NCI-H524 (cell line): ENCODE measurements around the gene LAPTM5.
"Not testable (repeated sequence)": the region's sequence is repeated elsewhere in the genome, so short reads cannot be mapped to it uniquely, and the experiment has no call there.

Source experiments
- DNase-seq, 2 experiments: peaks; one replicate each; lab custom pipeline; 2025; lab: John Stamatoyannopoulos, UW

LAPTM5 gene

DNA sequence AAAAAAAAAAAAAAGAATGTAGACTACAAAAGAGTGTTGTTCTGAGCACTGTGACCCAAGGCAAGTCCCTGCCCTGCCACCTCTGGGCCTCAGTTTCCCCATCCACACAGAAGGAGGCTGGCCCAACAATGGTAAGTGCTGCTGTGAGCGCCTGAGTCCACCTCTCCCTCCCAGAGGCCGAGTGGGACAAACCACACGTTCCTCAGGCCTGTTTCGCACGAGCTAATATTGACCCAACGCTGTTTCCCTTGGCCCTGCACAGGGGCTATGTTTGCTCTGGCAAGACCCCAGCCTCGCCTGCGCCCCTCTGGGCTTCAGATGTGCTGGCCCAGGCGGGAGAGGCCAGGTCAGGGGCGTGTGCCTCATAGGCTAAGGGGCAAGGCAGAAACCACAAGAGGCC lies 12.6 kb upstream of the LAPTM5 start:
- DNase-seq, result no peak

DNA sequence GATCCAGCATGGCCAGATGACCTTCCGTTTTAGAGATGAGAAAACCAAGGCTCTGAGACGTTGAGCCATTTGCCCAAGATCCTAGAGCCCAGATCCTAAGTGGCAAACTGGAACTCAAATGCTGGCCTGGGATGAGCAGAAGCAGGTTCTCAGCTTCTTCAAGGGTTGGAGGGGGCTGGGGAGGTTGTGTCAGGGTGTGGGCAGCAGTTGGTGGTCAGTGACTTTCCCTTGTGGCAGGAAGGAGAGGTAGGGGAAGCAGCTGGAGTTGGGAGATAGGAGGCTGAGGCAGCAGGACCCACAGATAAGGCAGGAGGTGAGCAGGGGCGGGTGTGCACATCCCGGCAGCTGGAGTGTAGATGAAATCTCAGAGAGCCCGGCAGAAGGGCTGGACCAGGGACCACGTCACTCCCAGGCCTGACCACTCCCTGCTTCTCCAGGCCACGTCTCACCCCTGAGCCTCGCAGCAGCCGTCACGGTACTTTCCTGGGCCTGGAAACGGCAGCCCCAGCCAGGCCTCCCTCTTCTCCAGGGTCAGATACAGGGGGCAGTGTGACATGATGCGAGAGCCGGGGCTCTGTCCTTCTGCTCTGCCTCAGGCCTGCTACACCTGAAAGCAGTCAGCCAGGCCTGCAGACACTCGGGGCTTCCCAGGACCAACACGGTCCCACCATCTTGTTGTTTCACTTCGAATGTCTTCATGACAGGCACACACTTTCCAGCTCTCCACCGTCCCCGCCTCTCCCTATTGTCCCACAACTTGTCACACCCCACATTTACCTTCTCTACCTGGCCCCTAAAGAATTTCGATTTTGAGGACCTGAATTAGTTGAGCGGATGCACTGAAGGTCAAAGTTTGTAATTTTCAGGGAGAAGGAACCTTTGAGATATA lies 11.5 kb upstream of the LAPTM5 start:
- no peak for DNase-seq

DNA sequence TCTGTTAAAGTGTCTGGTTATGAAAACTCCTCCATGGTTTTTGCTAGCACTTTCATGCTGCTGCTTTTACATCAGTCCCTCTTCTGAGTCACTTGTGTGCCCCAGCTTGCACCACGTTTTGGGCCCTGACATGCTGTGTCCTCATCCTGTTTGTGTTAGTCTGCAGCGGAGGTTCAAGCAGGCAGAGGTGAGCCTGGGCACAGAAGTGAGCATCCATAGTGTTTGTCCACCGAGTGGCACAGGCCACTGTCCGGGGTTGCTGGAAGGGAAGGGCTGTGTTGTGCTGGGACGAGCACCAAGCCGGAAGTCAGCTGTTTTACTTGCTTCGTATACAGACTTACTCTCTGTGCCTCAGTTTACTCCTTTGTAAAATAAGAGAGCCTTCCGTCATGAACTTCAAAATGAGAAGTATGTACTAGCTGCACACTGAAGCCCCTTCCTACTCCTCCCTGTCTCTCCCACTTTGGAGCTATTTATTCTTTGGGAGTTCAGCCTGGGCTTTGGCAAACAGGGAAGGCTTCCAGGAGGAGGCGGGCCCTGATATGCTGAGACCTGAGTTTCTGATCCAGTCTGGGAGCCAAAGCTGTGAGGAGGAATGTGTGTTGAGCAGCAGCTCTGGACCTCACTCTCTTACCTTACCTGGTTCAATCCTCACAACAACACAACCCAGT lies 10.7 kb upstream of the LAPTM5 start:
- no peak for DNase-seq

DNA sequence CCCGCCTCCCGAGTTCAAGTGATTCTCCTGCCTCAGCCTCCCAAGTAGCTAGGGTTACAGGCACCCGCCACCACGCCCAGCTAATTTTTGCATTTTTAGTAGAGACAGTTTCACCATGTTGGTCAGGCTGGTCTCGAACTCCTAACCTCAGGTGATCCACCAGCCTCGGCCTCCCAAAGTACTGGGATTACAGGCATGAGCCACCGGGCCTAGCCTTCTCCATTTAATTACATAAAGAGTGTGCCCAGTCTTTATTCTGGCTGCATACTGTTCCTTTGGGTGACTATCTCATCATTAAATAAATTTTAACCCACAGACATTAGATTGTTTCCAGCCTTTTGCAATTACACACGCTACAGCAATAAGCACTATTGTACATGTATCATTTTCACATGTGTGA lies 9.4 kb upstream of the LAPTM5 start:
- not testable (repeated sequence) for DNase-seq

DNA sequence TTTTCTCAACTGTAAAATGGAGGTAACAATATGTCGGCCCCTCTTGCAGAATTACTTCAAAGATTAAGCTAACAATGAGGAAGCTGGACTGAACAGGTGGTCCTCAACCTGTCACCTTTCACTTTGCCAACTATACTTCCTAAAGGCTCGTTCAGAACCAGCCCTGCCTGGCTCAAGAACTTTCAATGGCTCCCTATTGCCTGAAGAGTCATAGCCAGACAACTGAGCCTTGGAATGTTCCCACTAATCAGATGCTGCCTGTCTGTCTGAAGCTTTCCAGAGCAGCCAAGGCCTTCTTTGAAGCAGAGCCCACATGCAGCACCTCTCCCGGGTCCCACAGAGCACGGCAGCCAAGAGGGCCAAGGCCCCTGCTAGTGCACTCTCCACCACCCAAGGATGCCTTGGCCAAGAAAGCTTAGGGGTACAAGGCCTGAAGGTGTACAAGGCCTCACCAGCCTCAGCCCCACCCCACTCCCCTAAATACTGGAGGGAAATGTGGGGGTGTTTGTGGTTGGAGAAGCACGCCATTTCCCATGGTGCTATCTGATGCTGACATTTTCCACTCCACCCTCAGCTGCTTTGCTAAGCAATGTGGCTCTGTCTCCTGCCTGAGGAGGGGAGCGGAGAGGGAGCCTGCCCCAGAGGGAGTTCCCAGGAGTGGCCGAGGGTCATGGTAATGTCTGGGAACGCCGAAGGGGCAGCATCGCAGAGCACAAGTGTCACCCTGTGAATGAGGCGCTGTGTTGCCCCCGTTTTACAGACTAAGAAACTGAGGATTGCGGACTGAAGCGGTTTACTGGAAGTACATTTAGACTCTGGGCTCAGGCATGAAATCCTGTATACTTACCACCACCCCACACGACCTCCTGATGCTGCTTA lies 8.2 kb upstream of the LAPTM5 start:
- DNase-seq, result no peak

DNA sequence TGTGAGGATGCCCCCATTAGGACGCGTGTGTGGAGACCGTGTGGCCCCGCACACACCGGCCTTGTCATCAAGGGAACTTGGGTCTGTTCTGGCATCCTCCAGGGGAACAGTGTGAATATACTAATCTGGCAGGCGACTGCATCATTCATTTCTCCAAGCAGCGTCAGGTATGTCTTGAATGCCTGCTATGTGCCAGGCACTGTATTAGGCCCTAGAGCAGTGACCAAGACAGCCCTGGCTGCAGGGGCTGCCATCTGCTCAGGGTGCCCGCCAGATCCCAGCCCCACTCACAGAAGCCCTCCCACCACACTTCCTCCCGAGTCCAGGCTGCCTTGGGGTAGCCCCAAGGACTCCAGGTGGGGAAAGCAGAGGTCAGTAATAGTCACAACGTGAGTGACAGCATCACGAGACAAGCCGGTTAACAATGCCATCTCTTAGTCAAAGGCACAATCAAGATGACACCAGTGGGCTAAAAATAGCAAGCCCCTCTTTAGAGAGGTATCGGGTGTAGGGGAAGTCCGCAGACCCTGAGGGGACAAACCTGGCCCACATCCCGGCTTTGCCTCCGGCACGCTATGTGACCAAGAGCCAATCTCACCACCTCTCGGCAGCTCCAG lies 7.5 kb upstream of the LAPTM5 start:
- no peak for DNase-seq

DNA sequence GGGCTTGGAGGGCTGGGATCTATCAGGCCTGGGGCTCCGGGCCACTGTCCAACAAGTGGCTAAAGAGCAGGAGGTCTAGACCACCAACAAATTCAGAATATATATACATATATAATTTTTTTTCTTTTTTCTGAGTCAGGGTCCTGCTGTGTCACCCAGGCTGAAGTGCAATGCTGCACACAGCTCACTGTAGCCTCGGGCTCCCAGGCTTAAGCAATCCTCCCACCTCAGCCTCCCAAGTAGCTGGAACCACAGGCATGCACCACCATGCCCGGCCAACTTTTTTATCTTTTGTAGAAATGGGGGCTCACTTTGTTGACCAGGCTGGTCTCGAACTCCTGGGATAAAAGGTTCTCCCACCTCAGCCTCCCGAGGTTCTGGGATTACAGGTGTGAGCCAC lies 6.8 kb upstream of the LAPTM5 start:
- no peak for DNase-seq

DNA sequence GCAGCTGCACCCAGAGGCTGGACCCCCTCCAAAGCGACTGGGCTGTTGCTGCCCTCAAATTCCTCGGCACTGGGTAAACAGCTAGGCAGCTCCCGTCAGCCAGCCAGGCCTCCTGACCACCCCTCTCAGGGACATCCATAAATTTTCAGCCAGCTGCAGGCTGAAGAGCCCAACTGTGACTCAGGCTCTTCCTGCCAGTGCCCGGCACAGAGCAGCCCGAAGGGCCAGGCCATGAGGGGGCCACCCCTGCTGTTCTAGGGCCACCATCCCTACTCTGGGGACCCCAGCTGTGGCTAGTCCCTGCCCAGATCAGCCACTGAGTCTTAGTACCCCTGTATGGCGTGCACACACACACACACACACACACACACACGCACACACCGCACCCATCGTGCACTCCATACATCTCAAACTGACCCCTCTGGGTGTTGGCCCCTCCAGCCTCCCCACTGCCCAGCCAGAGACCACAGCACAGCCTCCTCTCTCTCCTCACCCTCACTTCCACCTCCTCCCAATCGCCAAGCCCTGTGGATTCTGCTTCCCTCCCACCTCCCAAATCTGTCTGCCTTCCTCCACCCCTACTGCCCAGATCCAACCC lies 6.2 kb upstream of the LAPTM5 start:
- DNase-seq, result no peak

DNA sequence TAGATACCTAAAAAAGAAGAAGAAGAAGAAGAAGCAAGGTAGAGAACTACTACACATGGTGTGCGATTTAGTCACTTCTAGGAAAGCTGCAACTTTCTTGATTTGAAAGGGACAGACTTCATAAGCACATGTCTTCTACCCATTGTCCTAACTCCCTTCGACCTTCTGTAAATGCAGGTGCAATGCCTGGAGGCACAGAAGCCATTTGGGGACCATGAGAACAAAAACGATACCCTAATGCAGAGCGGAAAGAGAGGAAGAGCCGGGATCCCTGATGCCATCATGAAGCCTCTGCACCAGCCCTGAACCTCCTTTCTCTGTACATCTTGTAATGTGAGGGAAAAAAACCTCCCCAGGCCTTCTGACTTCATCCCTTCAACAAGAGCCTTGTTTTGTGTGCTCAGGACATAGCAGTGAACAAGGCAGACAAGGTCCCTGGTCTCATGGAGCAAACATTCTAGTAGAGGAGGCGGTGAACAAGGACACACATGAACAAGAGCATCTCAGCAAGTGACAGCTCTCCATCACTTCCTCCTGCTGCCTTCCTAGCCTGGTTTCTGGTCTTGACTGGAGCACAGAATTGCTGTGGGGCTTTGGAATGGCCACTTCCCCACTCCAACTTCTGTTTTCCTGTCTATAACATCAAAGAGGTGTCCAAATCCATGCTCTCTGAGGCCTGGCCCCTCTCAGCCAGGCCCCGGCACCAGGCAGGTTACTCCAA lies 5.5 kb upstream of the LAPTM5 start:
- no peak for DNase-seq

DNA sequence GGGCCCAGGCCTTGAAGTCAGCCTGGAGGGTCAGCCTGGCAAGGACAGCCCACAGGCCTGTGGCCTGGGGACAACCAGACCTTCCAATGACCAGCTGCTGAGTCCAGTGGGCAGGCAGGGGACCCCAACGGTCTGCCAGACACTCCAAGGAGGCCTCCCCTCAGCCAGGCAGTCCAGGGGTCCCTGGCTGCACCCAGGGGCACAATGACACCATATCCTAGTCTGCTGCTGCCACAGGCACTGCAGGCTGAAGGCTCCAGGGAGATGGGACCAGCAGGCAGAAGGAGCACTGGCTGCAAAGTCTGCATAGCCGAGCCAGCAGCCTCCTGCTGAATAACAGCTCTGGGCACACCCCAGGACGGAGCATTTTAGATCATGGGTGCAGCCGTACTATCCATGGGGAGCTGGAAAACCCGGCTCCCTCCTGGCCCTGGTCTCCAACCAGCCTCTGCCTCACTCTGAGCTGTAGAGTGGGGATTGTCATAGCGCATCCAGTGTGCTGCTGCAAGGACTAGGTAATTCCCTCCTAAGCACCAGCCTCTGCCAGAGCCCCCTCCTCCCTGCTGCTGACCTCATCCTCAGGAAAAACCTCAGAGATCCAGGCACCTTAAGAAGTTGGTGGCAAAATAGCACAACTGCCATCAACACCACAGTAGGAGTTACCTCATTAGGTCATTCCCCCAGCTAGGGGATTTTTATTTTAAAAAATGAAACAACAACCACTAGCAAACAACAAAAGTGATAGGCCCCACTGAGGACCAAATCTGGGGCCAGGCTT lies 4.8 kb upstream of the LAPTM5 start:
- DNase-seq, result no peak

DNA sequence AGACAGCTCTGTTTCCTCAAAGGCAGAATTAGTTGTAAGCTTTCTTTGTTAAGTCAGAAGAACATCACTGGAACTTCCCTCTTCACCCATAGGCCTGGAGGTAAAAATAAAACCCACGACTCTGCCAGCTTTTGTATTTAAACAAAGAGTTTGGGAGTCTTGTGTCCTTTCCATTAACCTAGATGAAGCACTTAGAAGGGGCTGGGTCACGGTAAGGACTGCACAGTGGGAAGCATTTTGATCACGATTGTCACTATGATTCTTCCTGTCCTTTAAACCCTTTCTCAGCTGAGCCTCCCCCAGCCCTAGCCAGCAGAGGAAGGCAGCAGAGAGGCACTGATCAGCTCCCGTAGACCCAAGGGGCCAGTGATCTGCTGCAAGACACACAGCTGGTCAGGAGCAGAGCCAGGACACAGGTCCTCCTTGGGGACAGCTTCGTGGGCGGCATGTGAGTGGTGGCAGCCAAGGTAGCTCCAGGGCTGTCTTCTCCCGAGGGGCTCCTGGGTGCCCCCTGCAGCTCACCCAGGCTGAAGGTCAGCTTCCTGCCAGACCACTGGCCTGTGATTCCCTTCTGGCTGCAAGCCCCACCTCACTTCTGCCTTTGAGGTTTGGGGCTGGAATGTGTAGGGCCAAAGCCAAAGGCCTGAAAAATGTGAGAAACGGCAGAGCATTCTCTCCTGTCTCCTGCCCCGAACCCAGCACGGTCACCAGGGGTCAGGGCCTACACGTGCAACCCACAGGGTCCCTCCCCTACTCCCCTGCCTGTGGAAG lies 4.0 kb upstream of the LAPTM5 start:
- DNase-seq, result no peak

DNA sequence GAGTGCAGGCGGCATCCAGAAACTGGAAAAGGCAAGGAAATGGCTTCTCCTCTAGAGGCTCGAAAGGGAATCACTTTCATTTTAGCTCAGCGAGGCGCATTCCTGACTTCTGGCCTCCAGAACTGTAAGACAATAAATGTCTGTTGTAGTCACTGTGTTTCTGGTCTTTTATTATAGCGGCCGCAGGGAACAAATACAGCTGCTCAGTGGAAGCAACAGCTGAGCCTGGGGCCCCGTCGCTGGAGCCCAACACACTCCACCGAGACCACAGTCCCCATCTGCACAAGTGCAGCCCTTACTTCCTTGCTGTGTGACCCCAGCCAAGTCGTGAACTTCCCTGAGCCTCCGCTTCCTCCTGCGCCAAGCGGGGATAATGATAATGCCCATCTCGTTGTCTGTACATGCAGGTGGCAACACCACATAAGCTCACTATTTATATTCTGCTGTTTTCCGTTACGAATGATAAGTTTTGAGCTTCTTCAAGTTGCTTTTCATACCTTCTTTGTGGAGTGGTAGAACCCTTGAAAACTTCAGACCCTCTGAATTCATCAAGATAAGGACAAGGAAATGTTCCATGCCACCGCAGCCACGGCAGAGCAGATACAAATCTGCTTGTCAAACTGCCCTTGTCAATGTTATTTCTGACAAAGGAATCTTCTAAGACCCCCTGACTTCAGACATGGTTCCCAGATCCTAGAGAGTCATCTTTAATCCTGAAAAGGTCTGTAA lies 3.2 kb upstream of the LAPTM5 start:
- DNase-seq, result no peak

DNA sequence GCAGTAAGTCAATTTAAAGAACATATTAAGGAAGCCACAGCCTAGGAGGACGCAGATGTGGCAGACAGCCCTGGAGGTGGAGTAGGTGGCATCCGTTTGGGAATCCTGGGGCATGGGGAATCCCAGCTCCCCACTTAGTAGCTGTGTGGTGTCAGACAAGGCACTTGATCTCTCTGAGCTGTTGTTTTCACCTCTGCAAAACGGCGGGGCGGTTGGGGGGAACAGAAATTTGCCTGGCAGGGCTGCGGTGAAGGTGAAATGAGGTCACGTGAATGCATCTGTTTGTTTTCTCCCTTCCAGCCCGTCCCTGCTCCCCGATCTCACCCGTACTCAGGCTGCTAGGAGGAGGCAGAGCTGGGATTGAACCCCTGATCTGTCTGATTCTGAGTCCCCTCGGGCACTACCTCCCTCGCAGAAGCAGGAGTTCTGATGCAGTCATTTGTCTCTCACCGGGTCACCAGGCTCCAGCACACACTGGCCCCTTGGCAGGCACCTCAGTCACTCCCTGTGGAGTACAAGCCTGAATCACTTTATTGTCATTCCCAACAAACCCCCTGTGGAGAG lies 2.2 kb upstream of the LAPTM5 start:
- no peak for DNase-seq

DNA sequence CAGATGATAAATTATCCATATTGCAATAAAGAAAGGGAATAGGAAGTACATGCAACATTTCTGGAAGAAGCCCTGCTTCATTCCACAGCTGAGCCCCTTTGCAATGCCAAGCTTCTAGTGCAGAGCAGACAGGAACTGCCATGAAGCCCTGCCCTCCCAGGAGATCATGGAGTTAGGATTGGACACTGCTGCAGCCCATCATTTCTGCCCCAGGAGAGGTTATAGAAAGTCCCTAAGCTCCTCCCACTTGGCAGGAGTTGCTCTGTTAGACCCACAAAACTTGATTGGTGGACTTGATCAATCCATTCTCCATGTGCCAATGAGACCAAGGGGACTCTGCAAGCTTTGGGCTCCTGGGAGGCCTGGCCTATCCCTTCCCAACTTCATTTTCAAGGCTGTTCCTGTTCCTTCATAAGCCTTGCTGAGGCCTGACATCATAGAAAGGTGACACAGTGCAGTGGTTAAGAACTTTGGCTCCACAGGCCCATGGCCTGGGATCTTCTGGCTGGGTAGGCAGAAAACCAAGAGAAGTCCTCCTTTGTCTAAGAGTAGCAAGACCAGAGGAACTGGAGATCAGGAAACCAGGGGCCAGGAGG lies 1.3 kb upstream of the LAPTM5 start:
- DNase-seq, result no peak

DNA sequence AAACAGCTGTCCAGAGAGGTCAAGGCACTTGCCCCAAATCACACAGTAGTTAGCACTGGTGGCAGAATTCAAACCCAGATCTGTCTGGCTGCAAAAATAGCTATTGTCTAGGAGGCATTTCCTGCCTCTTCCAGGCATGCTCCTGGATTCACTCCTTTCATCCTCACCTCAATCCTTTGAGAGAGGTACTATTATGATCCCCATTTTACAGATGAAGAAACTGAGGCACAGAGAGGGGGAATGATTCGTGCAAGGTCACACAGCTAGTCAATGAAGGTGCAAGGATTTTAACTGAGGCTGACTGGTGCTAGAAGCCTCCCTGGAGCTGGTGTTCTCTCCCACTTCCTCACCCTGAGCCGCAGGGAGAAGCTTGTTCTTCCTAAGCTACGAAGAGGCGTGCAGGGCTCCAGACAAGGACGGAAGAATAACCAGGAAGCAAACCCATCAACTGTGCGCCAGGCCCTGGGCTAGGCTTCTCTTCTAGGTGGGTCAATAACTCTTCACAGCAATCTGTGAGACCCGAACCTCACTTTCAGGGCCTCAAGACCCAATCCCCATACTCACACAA lies 631 bp upstream of the LAPTM5 start:
- no peak for DNase-seq

DNA sequence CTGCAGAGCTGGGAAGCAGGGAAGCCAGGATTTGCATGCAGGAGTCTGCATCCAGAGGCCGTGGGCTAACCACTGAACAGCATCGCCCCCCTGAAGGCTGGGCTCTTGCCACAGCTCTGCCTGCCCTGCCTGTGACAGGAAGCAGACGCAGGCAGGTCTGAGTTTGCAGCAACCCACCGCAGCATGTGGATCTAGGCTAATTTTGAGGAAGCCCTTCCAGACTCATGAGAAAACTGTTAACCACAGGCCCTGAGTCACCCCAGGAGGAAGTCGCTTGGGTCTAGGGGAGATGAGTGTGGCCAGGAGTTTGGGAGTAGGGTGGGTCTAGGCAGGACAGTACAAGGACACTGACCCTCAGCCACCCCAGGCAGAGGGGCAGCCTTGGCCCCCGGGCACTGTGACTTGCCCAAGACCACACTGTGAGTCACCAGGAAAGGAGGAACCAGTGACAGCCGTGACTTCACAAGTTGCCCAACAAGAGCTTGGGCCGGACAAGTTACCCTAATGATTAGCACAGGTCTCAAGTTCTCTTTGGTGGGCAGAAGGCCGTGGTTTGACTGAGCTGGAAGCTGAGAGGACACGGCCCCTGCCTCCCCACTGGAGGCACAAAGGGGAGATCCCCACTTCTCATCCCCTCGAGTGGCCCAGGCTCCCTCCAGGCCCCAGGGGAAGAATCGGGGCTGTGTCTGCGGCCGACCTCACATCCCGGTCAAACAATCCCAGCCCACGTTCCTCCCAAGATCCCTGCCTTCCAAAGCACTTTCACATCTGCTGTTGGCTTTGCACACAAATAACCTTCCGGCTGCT lies 826 bp downstream of the LAPTM5 start:
- DNase-seq, result no peak

DNA sequence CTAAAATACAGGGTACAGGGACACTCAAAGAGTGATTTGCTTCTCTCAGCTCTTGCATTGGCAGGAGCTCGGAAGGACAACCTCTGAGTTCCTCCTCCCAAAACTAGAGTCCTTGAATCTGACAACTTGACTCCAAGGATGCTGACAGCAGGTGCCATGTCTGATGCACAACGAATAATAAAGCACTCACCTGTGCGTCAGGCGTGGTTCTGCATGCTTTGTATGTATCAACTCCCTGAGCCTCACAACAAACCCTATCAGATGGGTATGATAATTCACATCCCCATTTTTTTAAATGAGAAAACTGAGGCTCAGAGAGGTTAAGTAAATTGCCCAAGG lies 1.4 kb downstream of the LAPTM5 start:
- DNase-seq, result no peak
